GM21529 (cell line): ENCODE measurements around the gene GARS1.
"Not testable (repeated sequence)": the region's sequence is repeated elsewhere in the genome, so short reads cannot be mapped to it uniquely, and the experiment has no call there.

Experiments
- ATAC-seq: cut with Tn5 transposase; IDR thresholded peaks from one replicate; pipeline ENCODE4 v1.9.1; 2021; ENCODE audit not compliant: unreplicated experiment

GARS1 gene

DNA sequence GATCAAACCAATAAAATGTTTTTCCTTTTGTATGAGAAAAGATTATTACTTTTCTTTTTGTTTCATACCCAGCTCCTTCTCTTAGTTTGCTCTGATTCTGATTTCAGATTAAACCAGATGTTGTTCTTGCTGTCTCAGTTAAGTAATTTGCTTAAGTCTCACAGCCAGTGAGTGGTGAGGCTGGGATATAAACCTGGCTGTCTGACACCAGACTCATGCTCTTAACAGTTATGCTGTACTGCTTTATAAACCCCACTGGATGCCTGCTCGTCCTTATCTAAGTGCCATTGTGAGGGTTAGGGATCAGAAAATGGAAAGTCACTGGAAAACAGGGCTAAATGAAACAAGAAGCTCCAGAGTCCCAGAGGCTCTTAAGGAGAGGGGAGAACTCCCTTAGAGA, 24.3 kb downstream of the GARS1 start:
- ATAC-seq, result no peak

DNA sequence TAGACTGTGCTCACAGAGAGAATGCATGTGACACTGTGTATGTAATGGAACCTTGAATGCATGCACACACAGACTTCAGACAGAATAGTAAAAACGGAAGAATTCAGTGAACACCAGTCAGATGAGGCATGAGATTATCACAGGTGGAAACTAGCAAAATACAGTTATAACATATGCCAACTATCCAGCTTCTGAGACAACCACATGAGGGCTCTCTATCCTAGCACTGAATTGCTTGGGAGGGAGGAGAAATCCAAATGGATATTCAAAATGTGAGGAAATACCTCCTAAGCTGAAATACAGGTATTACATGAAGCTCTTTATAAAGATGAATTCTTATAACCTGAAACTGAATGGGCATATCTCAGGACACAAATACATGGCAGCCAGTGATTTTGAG, 30.6 kb downstream of the GARS1 start:
- no peak for ATAC-seq

DNA sequence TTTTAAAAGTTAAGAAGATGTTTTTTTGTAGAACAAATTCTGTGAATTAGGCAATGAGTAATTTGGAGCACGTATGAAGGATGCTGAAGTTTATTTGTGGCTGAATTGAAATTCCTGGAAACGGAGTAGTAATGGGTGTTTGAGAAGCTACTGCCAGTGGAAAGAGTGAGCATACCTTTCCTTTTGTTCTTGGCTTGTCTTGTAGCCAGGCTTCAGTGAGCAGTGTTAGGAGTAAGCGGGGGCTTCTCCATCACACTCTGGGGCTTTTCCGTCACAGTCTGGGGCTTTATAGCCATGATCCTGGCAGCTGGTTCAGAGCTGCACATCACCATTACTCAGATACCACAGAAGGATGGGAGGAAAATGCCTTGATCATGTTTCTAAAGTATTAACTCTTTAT, 32.3 kb downstream of the GARS1 start:
- no peak for ATAC-seq

DNA sequence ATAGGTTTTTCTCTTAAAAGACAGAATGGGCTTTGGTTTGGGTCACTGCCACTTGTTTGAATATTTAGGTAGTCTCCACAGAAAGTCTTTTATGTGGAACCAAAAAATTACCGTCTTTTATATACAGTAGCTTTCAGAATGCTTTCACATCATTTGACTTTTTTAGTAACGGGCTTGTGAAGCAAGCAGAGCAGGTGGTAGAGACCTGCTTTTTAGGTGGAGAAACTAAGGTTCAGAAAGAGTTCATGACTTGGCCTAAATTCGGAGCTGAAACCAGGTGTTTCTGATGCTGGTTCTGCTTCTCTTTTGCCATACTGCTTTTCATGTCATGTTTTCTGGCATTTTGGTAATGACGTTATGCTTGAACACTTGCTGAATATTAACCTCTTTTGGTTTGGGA, 36.3 kb downstream of the GARS1 start:
- ATAC-seq, result peak; percentile 38

DNA sequence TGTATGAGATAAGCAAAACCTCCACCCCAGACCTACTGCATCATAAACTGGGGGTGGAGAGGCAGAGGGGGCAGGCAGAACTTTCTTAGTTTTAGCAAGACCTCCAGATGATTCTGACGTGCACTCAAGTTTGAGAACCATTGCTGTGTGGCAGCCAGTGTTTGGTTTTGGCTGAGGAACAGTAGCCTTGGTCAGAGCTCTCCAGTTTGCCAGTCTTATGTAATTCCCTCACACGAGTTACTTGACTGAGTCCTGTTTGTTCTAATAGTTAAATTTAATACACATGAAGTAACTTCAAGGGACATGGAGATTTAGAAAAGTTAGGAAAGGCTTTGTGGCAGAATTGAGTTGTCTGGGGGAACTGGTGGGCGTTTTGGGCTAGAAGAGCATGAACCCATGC, 38.5 kb downstream of the GARS1 start:
- no peak for ATAC-seq

DNA sequence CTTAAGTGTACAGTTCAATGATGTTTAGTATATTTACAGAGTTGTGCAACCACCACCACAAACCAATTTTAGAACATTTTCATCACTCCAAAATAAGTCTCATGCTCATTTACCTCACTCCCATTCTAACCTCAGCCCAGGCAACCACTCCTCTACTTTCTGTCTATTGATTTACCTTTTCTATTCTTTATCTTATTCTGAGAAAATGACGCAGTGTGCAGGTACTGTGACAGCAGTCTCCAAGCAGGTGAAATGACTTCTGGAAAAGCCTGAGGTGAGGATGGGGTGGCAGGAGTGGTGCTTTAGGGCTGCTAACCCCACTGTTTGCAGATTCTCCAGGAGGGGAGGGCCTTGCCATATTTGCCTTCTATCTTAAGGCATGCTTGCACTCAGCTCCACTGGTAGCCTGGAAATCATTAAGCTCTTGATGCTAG, 39.5 kb downstream of the GARS1 start:
- ATAC-seq, result no peak

DNA sequence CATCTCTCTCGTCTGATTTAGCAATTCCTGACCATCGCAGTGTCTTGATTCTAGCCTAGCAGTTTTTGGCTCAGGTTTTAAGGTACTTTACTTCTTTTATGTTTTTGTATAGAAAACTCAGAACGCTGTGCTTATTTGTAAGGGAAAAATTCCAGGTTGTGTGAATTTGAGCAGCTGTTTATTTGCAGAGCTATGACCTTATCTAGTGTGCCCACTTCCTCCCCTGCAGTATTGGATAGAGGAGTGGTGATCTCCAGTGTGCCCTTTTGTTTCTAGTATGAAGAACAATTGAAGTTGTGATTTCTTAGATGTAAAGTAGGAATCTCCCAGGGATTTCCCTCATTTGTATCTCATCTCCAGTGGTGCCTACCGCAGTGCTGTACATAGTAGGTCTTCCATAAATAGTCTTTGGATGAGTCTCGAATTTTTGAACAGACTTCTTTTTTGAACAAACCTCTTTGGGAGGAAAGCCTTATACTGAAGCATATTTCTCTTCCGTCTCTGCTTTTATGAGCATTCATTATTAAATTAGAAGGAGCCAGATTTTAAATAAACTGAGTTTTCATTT, 40.0 kb downstream of the GARS1 start:
- ATAC-seq, result no peak

DNA sequence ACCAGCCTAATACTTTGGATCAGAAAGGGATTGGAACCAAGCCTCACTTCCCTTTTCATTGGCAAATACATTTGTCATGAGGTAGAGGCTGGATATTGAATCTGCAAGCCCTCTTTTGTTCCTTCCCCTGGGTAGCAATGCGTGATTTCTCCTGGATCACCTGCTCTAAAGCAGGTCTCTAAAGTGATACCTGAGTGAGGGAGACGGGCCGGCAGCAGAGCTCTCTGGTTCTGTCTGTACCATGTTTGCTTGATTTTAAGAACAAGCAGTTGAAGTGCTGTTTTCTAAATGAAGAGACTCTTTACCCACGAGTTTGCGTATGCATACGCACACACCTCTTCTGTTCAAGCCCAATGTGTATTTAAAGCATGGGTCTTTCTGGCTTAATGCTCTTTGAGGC, 41.1 kb downstream of the GARS1 start:
- no peak for ATAC-seq

DNA sequence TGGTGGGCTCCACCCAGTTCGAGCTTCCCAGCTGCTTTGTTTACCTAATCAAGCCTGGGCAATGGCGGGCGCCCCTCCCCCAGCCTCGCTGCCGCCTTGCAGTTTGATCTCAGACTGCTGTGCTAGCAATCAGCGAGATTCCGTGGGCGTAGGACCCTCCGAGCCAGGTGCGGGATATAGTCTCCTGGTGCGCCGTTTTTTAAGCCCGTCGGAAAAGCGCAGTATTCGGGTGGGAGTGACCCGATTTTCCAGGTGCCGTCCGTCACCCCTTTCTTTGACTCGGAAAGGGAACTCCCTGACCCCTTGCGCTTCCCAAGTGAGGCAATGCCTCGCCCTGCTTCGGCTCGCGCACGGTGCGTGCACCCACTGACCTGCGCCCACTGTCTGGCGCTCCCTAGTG, 47.6 kb downstream of the GARS1 start:
- ATAC-seq, result not testable (repeated sequence)

DNA sequence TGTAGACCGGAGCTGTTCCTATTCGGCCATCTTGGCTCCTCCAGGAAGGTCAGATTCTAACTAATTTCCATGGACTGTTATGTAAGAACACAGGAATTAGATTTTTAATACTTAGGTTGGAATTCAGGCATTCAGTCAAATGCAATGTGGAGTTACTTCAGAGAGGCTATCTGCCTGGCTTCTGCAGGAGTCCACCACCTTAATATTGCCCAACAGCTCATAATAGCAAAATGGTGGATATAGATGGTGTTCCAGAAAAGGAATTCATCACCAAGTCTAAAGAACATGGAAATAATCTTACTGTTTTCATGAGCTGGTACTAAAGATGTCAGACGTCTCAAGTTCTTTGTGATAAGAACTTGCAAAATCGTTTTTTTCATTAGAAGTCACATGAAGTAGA, 48.1 kb downstream of the GARS1 start:
- ATAC-seq, result no peak

DNA sequence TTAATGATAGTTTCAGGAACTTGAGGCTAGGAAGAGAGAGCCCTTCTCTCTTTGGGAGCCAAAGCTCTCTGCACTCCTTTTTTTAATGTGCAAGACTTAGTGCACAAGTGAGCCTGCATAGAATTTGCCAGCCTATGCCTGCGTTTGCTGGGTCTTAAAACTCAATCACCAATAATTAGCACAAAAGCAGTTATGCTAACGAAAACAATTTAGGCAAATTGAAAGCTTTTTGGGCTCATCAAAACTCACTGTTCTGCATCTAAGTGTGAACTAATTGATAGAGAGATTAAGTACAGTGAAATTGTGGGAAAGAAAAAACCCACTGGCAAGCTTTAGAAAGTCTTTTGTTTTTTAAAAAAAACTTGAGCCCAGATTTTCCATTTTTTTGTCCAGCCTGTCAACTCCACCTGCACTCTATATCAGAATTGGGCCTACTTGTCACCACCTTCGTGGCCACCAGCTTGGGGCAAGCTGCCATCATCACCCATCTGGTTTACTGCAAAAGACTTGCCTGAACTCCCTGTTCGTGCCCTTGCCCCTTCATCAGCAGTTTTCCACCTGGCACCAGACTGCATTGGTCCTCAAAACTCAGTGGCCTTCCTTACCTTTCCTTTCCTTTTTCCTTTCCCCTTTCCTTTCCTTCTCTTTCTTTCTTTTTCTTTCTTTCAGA, 49.7 kb downstream of the GARS1 start:
- no peak for ATAC-seq

DNA sequence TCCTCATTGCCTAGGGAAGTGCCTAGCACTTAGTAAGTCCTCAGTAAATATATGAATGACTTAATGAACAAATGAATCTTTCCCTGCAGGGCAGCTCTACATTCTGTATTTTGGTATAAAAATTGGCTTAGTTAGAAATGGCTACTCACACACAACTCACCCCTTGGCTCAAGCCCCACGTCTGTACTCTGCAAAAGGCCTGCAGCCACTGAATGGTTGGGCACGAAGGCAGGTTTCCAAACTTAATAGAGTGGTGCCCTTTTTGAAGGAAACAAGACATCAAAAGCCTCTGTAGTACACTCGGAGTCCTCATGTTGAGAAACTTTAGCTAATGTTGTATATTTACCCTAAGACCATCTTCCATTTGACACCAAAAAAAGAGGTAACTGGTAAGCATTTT, 51.0 kb downstream of the GARS1 start:
- ATAC-seq, result no peak

DNA sequence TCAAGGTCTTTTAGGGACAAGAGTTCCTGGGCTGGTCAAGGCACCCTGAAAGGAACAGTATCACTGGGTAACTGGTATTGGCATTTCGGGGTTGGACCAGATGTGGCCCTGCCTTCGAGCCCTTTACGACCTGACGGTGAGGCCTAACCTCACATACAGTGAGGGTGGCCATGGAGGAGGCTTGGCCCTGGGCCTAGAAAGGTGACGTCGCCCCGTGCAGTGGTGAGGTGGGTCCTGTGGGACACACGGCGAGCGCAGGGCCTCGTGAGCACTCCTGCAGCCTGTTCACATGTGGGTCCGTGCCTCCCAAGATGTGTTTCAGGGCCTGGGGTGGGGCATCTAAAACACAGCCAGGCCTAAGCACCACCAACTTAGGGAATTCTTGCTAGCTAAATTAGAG, 51.5 kb downstream of the GARS1 start:
- ATAC-seq, result no peak

DNA sequence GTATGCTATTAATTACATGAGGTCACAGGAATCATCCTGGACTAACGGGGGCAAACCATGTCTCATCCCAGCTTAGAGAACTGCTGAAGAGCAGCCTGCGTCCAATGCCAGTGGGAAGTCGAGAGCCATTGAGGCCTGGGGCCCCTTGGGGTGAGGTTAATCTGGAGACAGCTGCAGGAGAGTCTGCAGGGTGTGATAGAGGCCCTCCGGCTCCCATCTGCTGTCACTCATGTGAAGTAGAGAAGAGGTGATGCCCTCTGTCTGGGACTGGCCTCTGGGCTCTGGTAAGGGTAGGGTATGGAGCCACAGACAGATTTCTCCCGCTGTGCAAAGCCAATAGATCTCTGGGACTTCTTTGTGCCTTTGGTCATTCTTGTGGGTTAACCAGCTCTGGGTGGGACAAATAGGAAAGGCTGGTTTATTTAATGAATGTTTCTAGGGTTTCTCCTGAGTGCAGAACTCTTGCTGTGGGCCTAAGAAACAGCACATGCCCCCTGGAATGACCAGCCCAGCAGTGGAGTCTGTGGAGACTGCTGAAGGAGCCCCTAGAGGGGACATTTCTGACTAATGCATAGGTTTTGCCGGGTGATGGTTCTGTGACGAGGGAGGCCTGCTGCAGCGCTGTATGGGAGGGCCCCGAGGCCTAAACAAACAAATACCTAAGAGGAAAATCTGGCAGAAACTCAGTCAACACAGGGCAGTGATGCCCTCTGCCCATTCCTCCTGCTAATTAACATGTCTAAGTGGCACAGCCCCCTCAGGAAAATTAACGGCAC, 53.1 kb downstream of the GARS1 start:
- ATAC-seq, result no peak

DNA sequence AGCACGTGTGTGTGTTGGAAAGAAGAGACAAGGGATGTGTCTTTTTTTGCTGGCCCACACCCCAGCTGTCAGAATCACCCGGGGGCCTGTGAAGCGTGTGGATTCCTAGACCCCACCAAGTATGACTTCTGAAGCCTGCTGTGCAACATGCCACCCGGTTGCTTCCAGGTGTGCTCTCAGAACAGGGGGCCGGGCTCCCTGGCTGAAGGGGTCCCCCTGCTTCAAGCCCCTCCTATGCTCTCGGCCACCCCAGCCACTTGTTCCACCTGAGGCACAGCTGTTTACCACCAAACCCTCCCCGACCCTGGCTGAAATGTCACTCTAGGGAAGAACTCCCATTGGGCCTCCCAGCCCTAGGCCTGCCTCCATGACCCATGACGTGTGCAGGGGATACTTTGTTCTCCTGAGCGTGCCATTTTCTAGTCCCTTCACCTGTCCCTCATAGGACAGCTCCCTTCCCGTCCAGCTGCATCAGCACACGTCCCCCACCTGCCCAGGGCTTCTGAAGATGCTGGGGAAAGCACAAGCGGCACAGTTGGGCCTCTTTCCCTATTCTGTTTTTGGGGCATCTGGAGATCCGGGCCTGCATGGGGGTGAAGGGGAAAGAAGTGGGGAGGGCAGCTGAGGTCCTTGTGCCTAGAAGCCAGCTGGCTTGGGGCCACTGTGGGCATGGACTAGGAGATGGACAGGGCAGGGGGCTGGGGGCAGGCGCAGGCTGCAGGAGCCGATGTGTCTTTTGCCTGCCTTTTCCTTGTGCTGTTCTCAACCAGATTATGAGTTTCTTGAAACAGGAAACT, 54.3 kb downstream of the GARS1 start:
- no peak for ATAC-seq

DNA sequence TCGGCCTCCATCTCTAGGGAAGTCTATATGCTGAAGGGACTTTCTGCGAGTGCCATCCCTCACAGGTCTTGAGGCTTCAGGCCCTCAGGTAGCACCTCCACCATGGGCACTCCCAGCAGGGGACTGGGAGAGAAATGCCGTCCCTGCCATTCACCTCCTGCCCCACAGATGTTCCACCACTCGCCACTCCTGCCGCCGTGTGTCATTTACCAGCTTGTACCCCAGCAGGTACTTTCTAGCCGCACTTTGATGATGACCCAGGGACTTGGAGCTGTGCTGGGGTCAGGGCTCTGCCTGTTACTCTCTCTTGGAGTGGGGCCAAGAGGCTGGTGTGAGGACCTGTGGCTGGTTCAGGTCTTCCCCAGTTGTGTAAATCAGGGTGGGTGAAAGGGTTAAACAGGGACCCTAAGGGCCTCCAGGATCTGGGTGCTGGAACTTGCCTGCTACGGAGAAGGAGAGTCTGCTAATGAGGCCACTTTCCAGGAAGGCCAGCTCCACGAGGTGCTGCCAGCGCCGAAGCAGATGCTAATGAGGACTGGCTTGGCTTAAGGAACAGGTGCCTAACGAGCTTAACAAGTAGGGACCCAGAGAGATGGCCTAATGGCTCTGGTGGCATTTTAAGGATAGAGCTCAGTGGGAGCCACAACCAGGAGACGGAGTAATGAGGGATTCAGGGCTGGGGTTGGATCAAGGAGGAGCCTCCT, 55.2 kb downstream of the GARS1 start:
- ATAC-seq, result no peak

DNA sequence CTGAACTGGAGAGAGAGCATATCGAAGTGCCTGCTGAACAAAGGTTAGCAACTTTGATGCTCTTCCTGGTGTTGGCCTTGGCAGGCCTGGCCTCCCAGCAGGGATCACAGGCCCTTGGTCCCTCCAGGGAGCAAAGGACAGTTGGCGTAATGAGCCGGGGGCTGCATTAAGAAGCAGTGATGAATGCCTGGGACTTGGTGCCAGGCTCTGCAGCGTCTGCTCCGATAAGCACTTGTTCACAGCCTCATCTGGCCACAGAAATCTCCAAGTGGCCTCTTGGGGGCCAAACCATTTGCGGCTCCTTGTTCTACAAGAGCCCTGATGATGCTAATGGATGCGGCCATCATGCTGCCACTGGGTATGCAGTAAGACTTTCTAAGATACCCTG, 55.7 kb downstream of the GARS1 start:
- no peak for ATAC-seq

DNA sequence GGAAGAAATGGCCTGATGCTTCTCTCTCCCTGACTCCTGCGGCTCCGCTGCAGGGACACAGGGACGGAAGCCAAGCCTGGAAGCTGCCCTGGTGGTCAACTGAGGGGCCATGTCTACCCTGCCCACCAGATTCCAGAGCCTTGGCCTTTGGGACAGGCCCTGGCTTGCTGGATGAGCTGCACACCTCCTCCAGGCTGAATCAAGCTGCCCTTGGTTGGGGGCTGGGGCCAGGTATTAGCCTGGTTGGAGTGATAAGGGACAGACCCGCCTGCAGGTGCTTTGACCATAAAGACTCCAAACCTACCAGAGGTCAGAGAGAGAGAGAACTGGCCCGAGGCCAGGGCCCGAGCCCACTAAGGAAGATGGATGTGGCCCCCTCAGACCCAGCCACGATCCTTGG, 57.5 kb downstream of the GARS1 start:
- ATAC-seq, result no peak

DNA sequence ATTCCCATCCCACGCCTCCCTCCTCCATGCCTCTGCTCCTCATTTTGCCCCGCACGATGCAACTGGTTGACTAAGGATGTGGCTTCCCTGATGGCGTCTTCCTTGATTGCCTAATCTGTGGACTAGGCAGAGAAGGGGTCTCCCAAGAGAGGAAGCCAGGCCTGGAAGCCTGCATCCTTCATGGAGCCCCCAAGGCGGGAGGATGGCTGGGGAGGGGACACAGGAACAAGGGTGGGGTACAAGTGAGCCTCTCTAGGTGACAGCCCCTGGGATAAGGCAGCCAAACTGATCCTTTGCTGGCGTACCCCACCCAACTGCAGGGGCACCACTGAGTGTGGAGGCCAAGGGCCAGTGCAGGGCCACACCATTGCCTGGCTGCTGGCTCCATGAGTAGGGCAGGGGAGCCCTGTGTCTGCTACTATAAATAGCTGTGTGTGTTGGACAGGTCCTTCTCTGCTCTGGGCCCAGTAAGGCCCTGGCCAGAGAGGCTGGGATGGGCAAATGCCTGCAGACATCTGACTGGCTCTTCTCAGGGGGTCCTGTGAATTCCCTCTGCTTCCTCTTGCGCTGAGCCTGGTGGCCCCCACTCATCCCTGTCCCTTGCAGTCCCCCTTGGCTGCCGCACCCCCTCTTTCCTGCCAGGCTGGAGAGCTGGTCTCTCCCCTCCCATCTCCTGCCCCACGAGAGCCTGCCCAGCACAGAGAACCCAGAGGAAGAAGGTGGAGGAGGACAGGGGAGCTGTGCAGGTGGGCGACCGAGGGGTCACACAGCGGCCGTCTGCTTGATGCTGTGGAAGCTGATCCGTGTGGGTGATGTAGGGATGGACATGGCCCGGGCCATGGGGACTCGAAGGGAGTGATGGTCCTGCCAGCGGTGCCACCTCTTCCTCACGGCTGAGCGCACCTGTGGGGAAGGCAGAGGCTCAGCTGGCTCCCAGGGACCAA, 58.3 kb downstream of the GARS1 start:
- ATAC-seq, result no peak
